ENCODE results near the gene MAP2K1.

DNA sequence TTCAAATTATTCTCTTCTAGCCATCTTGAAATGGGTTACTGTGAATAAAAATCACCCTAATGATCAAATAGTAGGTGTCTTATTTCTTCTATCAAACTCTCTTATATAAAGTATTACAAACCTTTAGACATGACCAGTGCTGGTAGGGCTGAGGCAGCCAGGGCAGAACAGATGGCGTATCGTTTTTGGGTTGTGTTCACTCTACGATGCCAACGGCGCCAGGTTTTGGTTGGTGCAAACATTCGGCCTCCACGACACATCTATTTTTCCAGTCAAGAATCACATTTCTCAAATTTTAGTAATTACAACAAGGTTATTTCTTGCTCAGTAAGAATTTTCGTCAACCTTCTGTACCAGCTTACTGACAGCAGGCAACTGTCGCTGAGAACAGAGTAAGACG, 115.8 kb downstream of the MAP2K1 start:
- TF ChIP-seq, protein P1, sequence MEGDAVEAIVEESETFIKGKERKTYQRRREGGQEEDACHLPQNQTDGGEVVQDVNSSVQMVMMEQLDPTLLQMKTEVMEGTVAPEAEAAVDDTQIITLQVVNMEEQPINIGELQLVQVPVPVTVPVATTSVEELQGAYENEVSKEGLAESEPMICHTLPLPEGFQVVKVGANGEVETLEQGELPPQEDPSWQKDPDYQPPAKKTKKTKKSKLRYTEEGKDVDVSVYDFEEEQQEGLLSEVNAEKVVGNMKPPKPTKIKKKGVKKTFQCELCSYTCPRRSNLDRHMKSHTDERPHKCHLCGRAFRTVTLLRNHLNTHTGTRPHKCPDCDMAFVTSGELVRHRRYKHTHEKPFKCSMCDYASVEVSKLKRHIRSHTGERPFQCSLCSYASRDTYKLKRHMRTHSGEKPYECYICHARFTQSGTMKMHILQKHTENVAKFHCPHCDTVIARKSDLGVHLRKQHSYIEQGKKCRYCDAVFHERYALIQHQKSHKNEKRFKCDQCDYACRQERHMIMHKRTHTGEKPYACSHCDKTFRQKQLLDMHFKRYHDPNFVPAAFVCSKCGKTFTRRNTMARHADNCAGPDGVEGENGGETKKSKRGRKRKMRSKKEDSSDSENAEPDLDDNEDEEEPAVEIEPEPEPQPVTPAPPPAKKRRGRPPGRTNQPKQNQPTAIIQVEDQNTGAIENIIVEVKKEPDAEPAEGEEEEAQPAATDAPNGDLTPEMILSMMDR (IDR thresholded peaks at IDR 0.05) = no peak
- TF ChIP-seq POLR2A (IDR thresholded peaks at IDR 0.05) = no peak
